Stomach (tissue), 4 donors: ENCODE results near the gene ZNF200.

Experiments
- CTCF ChIP-seq, 7 experiments: fragments of 450-650 bp in 4 of 7; fragments of 200-600 bp in 3 of 7; sonication (generic) in 3 of 7; IDR thresholded peaks; one replicate each; pipeline ENCODE4 v1.5.1; 2016 to 2019; ENCODE audit warnings: antibody characterized with exemption in 7 of 7, control low read depth in 2 of 7, mild to moderate bottlenecking in 1 of 7
- POLR2AphosphoS5 ChIP-seq, 3 donors: sonication (generic); formaldehyde crosslinking; IDR thresholded peaks; one replicate each; pipeline ENCODE4 v1.6.1; 2016; ENCODE audit warnings: antibody characterized with exemption in 3 of 3

DNA sequence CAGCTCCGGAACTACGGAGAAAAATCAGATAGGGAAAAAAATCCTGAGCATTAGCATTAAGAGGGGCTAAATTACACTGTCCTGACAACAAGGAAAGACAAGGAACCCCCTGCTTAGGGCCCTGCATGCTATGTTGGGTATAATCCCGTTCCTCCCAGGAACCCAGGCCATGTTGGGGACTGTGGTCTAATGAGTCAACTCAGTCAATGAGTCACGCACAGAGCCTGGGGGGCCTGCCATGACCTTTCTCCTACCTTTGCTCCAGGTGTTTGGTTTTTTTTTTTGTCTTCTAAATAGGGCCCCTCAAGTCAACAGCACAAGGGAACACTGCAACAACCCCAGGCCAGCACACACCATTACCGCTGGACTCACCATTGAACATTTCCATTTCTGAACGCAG lies 8.9 kb upstream of the ZNF200 start:
- TF ChIP-seq CTCF (IDR thresholded peaks at IDR 0.05), result no peak
- TF ChIP-seq POLR2AphosphoS5 (IDR thresholded peaks at IDR 0.05), result no peak
